ENCODE results near the gene SPTBN5. TPM values are rescaled to one million over a fixed set of nuclear protein-coding genes. Genes with fewer than 3 reads are reported as not detected.

The SPTBN5 gene
- total RNA-seq, 2 experiments from 2014 or later, result 0.54 to 0.91 TPM

GRCh38 chr15:41822957-41823356, 70.9 kb downstream of the SPTBN5 start:
- H3K4me3 Mint-ChIP-seq, result no peak overlapping the region
- no peak overlapping the region for H3K27ac Mint-ChIP-seq
- H3K9me3 Mint-ChIP-seq (ENCODE audit: low read depth), result no peaks in the 10 kb centered on the region
- CTCF ChIA-PET, result interaction anchor here (1.1 to 1.2 kb wide), 2 partner anchors 11 to 84 kb away, joined by 3 to 5 read pairs; no protein-coding TSS in a partner anchor
- DNase-seq, result no peak
- H3K4me1 Mint-ChIP-seq, result peaks cover 2% of the 10 kb centered on the region
- H3K36me3 Mint-ChIP-seq, result peaks cover 4% of the 10 kb centered on the region
- H3K27me3 Mint-ChIP-seq, result no peaks in the 10 kb centered on the region
- ATAC-seq, result no peak

- DNase-seq, result no peak
- no peaks in the 10 kb centered on the region for H3K27me3 Mint-ChIP-seq
- ATAC-seq, result no peak
- CTCF ChIA-PET, result no interaction called here
- no peak overlapping the region for H3K4me3 Mint-ChIP-seq
- peaks cover 4% of the 10 kb centered on the region for H3K36me3 Mint-ChIP-seq
- H3K4me1 Mint-ChIP-seq, result no peaks in the 10 kb centered on the region
- H3K9me3 Mint-ChIP-seq (ENCODE audit: low read depth), result no peaks in the 10 kb centered on the region
- H3K27ac Mint-ChIP-seq, result no peak overlapping the region
These were observed 71.4 kb downstream of the SPTBN5 start for GRCh38 chr15:41822471-41822870.

GRCh38 chr15:41821831-41822230, 72.0 kb downstream of the SPTBN5 start:
- CTCF ChIA-PET, result interaction anchor here (2.5 kb wide), 2 partner anchors 10 to 48 kb away, joined by 7 to 18 read pairs; partner anchors contain the start of gene MAPKBP1
- ATAC-seq (no peak), DNase-seq (no peak)
- H3K27ac Mint-ChIP-seq, result no peak overlapping the region
- no peaks in the 10 kb centered on the region for H3K9me3 Mint-ChIP-seq (ENCODE audit: low read depth)
- no peaks in the 10 kb centered on the region for H3K27me3 Mint-ChIP-seq
- no peak overlapping the region for H3K4me3 Mint-ChIP-seq
- H3K36me3 Mint-ChIP-seq, result peaks cover 4% of the 10 kb centered on the region
- H3K4me1 Mint-ChIP-seq, result no peaks in the 10 kb centered on the region

GRCh38 chr15:41820791-41821423, 72.9 kb downstream of the SPTBN5 start:
- no peak overlapping the region for H3K27ac Mint-ChIP-seq
- no peaks in the 10 kb centered on the region for H3K4me1 Mint-ChIP-seq
- DNase-seq (no peak), ATAC-seq (no peak)
- H3K9me3 Mint-ChIP-seq (ENCODE audit: low read depth), result no peaks in the 10 kb centered on the region
- H3K4me3 Mint-ChIP-seq, result no peak overlapping the region
- H3K36me3 Mint-ChIP-seq, result peaks cover 4% of the 10 kb centered on the region
- CTCF ChIA-PET, result interaction anchor here (1.8 to 2.5 kb wide), 3 partner anchors 9 to 84 kb away, joined by 4 to 18 read pairs (median 7); partner anchors contain the start of gene MAPKBP1
- H3K27me3 Mint-ChIP-seq, result no peaks in the 10 kb centered on the region

GRCh38 chr15:41819455-41820050, 74.3 kb downstream of the SPTBN5 start:
- DNase-seq (no peak), ATAC-seq (no peak)
- Mint-ChIP-seq H3K36me3 (peaks cover 4% of the 10 kb centered on the region), H3K27me3 (no peaks in the 10 kb centered on the region), H3K27ac (no peak overlapping the region), H3K4me3 (no peak overlapping the region), H3K4me1 (no peaks in the 10 kb centered on the region), H3K9me3 (ENCODE audit: low read depth) (no peaks in the 10 kb centered on the region)
- CTCF ChIA-PET, result interaction anchor here (1.1 to 2.5 kb wide), 4 partner anchors 8 to 85 kb away, joined by 3 to 18 read pairs (median 6); partner anchors contain the start of gene MAPKBP1

GRCh38 chr15:41817781-41818180, 76.1 kb downstream of the SPTBN5 start:
- no peaks in the 10 kb centered on the region for H3K4me1 Mint-ChIP-seq
- H3K9me3 Mint-ChIP-seq (ENCODE audit: low read depth), result no peaks in the 10 kb centered on the region
- no peak overlapping the region for H3K4me3 Mint-ChIP-seq
- no peak overlapping the region for H3K27ac Mint-ChIP-seq
- CTCF ChIA-PET, result interaction anchor here (1.5 kb wide), 1 partner anchor 44 kb away, joined by 6 read pairs; the partner anchor contains the start of gene MAPKBP1
- no peak for DNase-seq
- no peaks in the 10 kb centered on the region for H3K27me3 Mint-ChIP-seq
- peaks cover 6% of the 10 kb centered on the region for H3K36me3 Mint-ChIP-seq
- no peak for ATAC-seq

GRCh38 chr15:41817327-41817726, 76.5 kb downstream of the SPTBN5 start:
- no peak for DNase-seq
- ATAC-seq, result no peak
- Mint-ChIP-seq H3K4me3 (no peak overlapping the region), H3K9me3 (ENCODE audit: low read depth) (no peaks in the 10 kb centered on the region), H3K27ac (no peak overlapping the region), H3K27me3 (no peaks in the 10 kb centered on the region), H3K36me3 (peaks cover 6% of the 10 kb centered on the region), H3K4me1 (peaks cover under 1% of the 10 kb centered on the region)
- CTCF ChIA-PET, result interaction anchor here (1.5 kb wide), 1 partner anchor 43 kb away, joined by 6 read pairs; the partner anchor contains the start of gene MAPKBP1

- no peak overlapping the region for H3K27ac Mint-ChIP-seq
- DNase-seq (no peak), ATAC-seq (no peak)
- H3K9me3 Mint-ChIP-seq (ENCODE audit: low read depth), result no peaks in the 10 kb centered on the region
- peaks cover 5% of the 10 kb centered on the region for H3K4me1 Mint-ChIP-seq
- CTCF ChIA-PET, result interaction anchor here (1.5 kb wide), 1 partner anchor 43 kb away, joined by 6 read pairs; the partner anchor contains the start of gene MAPKBP1
- H3K4me3 Mint-ChIP-seq, result no peak overlapping the region
- H3K36me3 Mint-ChIP-seq, result peaks cover 6% of the 10 kb centered on the region
- H3K27me3 Mint-ChIP-seq, result no peaks in the 10 kb centered on the region
These were observed 77.1 kb downstream of the SPTBN5 start for GRCh38 chr15:41816788-41817187.

GRCh38 chr15:41814534-41814933, 79.3 kb downstream of the SPTBN5 start:
- H3K27ac Mint-ChIP-seq, result no peak overlapping the region
- no peak overlapping the region for H3K4me3 Mint-ChIP-seq
- no peak for ATAC-seq
- DNase-seq, result no peak
- H3K4me1 Mint-ChIP-seq, result peaks cover 22% of the 10 kb centered on the region
- H3K9me3 Mint-ChIP-seq (ENCODE audit: low read depth), result no peaks in the 10 kb centered on the region
- CTCF ChIA-PET, result interaction anchor here (0.6 to 9.9 kb wide), 3 partner anchors 20 to 52 kb away, joined by 4 to 247 read pairs (median 47); partner anchors contain the start of gene MAPKBP1
- H3K27me3 Mint-ChIP-seq, result no peaks in the 10 kb centered on the region
- peaks cover 4% of the 10 kb centered on the region for H3K36me3 Mint-ChIP-seq

GRCh38 chr15:41813426-41813825, 80.4 kb downstream of the SPTBN5 start:
- Mint-ChIP-seq H3K4me1 (peaks cover 25% of the 10 kb centered on the region), H3K4me3 (no peak overlapping the region), H3K27ac (no peak overlapping the region), H3K27me3 (no peaks in the 10 kb centered on the region), H3K9me3 (ENCODE audit: low read depth) (no peaks in the 10 kb centered on the region), H3K36me3 (peaks cover 2% of the 10 kb centered on the region)
- CTCF ChIA-PET, result interaction anchor here (1.1 to 9.9 kb wide), 6 partner anchors 14 to 123 kb away, joined by 3 to 247 read pairs (median 19); partner anchors contain the start of genes JMJD7 and MAPKBP1
- DNase-seq (no peak), ATAC-seq (no peak)

GRCh38 chr15:41812820-41813375, 81.0 kb downstream of the SPTBN5 start:
- Mint-ChIP-seq H3K27me3 (no peaks in the 10 kb centered on the region), H3K9me3 (ENCODE audit: low read depth) (no peaks in the 10 kb centered on the region), H3K36me3 (peaks cover 2% of the 10 kb centered on the region), H3K4me1 (peaks cover 25% of the 10 kb centered on the region), H3K4me3 (no peak overlapping the region), H3K27ac (no peak overlapping the region)
- no peak for ATAC-seq
- CTCF ChIA-PET, result interaction anchor here (1.1 to 9.9 kb wide), 12 partner anchors 8 to 347 kb away, joined by 3 to 247 read pairs (median 16); partner anchors contain the start of genes JMJD7 and MAPKBP1
- no peak for DNase-seq

GRCh38 chr15:41811432-41812195, 82.2 kb downstream of the SPTBN5 start:
- Mint-ChIP-seq H3K27me3 (no peaks in the 10 kb centered on the region), H3K27ac (peak overlapping the region; percentile 56), H3K4me3 (no peak overlapping the region), H3K36me3 (peaks cover 2% of the 10 kb centered on the region), H3K9me3 (ENCODE audit: low read depth) (no peaks in the 10 kb centered on the region), H3K4me1 (peaks cover 25% of the 10 kb centered on the region)
- CTCF ChIA-PET, result interaction anchor here (0.6 to 9.9 kb wide), 38 partner anchors 9 to 745 kb away, joined by 3 to 247 read pairs (median 5); partner anchors contain the start of genes EHD4, JMJD7, MAPKBP1 and PLA2G4B
- ATAC-seq, result peak; percentile 91
- peak; percentile 83 for DNase-seq
